ENCODE results near the gene TIMP3.

DNA sequence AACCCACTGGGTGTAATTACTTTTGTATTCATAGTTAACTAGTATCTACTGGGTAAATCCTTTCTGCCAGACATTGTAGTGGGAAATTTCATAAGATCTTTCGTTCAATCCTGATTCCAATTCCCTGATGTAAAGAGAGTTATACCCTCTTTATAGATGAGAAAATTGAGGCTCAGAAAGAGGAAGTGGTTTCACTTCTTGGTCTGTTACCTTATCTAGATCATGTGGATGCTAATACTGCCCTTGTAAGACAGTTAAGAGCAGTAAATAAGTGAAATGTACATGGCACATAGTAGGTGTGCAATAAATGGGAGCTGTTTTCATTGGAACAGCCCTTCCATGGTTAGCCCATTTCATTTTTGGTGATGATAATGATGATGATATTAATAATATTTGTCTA is 46.7 kb downstream of the TIMP3 start:
- TF ChIP-seq, protein P1, sequence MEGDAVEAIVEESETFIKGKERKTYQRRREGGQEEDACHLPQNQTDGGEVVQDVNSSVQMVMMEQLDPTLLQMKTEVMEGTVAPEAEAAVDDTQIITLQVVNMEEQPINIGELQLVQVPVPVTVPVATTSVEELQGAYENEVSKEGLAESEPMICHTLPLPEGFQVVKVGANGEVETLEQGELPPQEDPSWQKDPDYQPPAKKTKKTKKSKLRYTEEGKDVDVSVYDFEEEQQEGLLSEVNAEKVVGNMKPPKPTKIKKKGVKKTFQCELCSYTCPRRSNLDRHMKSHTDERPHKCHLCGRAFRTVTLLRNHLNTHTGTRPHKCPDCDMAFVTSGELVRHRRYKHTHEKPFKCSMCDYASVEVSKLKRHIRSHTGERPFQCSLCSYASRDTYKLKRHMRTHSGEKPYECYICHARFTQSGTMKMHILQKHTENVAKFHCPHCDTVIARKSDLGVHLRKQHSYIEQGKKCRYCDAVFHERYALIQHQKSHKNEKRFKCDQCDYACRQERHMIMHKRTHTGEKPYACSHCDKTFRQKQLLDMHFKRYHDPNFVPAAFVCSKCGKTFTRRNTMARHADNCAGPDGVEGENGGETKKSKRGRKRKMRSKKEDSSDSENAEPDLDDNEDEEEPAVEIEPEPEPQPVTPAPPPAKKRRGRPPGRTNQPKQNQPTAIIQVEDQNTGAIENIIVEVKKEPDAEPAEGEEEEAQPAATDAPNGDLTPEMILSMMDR (conservative IDR thresholded peaks at IDR 0.05; ENCODE audit: low read length) = no peak
- no peak for TF ChIP-seq EZH2phosphoT487 (IDR thresholded peaks at IDR 0.05; ENCODE audit: borderline replicate concordance)
